Retinal pigment epithelial cell (primary cell): ENCODE results near the gene MIDN.

Source experiments
- DNase-seq: peaks from one replicate; pipeline ENCODE4 v3.0.0-alpha.2; 2010; ENCODE audit warnings: low read depth
- H3K4me3 ChIP-seq: 2 replicates; pipeline ENCODE4 v1.5.1; 2011; ENCODE audit warnings: mild to moderate bottlenecking, low read length, control low read depth, moderate library complexity
- TF ChIP-seq, protein P1 (sequence below): conservative IDR thresholded peaks from 2 replicates; pipeline ENCODE4 v1.5.1; 2011; ENCODE audit warnings: low read depth, low read length, control low read depth, inconsistent platforms

MIDN gene

DNA sequence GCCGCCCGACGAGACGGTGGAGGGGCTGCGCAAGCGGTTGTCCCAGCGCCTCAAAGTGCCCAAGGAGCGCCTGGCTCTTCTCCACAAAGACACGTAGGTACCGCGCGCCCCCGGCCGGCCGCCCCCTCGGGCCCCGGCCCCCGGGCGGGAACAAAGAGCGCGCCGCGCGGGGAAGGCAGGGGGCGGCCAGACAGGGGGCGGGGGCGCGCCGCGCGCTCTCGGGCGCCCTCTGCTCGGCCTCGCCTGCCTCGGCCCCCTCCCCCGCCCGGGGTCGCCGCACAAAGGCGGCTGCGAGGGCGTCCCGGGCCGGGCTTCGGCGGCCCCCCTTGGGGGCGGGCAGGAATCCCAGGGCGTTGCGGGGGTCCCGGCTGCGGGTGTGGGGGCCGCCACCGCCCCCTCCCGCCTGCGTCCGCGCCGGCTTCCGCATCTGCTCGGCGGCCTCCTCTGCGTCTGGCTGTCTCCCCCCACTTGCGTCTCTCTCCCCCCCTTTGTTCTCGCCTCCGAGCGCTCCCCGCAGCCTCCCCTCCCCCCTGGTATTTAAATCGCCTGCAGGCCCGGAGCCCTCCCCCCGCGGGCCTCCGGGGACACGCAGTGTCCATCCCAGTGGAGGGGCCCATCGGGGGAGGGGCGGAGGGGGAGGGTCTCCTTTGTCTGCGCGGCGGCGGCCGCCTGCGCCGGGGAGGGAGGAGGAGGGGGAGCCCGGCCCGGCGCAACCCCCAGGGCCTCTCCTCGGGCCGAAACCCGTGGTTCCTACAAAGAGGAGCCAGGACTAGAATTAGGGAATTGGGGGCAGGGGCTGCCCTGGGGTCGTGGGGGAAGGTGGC lies 2.3 kb downstream of the MIDN start:
- DNase-seq: no peak
- peak overlapping the region; percentile 79 for H3K4me3 ChIP-seq
- TF ChIP-seq, protein P1, sequence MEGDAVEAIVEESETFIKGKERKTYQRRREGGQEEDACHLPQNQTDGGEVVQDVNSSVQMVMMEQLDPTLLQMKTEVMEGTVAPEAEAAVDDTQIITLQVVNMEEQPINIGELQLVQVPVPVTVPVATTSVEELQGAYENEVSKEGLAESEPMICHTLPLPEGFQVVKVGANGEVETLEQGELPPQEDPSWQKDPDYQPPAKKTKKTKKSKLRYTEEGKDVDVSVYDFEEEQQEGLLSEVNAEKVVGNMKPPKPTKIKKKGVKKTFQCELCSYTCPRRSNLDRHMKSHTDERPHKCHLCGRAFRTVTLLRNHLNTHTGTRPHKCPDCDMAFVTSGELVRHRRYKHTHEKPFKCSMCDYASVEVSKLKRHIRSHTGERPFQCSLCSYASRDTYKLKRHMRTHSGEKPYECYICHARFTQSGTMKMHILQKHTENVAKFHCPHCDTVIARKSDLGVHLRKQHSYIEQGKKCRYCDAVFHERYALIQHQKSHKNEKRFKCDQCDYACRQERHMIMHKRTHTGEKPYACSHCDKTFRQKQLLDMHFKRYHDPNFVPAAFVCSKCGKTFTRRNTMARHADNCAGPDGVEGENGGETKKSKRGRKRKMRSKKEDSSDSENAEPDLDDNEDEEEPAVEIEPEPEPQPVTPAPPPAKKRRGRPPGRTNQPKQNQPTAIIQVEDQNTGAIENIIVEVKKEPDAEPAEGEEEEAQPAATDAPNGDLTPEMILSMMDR: no peak

DNA sequence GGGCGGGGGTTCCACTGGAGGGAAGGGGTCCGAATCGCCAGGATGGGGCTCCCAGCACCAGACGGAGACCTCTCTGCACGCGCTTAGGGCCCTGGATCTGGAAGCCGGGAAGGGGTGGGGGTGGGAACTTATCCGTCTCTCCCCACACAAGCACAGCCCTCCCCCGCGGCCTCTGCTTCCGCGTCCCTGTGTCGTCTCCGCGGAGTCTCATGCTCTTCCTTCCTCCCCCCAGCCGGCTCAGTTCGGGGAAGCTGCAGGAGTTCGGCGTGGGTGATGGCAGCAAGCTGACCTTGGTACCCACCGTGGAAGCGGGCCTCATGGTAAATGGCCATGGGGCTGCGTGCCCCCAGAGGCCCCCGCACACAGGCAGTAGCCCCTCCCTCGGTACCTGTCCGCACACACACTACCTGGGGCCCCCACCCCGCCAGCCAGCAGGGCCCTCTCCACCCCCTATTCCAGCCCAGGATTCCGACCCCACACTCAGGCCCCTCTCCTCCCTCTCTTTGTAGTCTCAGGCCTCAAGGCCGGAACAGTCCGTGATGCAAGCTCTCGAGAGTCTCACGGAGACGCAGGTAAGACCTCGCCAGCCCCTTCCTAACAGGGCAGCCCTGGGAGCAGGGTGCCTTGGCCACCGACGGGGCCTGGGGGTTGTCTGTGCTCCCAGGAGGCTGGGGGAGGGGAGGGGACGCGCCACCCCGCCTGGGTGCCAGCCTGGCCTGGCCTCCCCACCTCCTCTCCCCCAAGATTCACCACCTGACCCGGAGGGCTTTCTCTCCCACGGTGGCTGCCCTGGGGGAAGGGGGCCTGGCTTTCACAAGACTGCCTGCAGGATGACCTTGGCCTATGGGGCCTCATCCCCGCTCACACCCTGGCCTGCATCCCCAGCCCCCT lies 3.2 kb downstream of the MIDN start:
- no peak for DNase-seq
- H3K4me3 ChIP-seq: peak overlapping the region; percentile 79
- TF ChIP-seq, protein P1: no peak

DNA sequence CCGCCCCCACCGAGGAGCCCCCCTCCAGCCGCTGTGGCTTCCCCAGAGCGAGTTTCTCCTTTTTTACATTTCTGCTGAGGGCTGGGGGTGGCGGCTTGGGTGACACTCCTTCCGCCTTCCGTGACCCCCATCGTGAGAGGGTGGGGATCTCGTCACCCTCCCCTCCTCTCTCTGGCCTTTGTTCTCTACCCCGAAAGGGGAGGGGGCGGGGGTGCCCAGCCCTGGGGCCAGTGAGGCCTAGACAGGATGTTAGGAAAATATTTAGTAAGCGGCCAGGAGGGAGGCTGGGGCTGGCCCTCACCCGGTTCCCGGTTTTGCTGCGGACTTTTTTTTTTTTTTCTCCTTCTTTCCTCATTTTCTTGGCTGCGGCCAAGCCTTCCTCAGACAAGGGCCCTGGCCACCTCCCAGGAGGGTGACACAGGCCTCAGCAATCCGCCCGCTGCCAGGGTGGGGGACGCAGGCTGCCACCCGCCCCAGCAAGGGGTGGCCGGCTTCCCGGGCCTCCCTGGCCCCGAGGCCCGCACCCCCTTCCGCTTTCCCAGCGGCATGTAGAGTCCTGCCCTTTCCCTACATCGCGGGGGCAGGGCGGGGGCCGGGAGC lies 3.9 kb downstream of the MIDN start:
- TF ChIP-seq, protein P1: no peak
- DNase-seq: peak; percentile 73
- peak overlapping the region; percentile 79 for H3K4me3 ChIP-seq

DNA sequence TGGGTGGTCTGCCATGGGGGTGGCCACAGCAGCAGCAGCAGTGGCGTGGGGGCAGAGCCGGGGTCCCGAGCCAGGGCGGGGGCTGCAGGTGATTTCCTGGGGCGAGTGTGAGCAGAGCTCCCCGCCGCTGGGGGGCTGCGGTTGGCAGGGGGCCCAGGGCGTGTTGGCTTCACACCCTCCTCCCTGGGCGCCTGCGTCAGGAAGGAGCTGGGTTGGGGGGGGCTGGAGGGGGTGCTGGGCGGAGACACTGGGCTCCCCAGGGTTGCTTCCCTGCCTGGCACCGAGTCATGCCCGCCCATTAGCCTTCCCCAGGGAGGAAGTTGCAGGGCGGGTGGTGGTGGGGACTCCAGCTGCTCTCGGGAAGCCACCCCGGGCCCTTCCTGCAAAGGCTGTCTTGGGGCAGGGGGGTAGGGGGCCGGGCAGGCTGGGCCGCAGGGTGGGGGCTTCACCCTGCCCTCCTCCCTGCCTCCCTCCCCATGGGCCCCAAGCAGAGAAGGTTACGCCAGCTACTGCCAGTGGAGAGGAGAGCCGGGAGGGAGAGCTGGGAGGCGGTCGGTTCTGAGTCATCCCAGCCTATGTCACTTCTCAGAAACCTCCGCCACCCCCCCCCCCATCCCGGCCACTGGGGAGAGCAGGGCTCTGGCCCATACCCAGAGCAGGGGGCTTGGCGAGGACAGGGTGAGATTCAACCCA lies 4.6 kb downstream of the MIDN start:
- TF ChIP-seq, protein P1: peak; percentile 11
- DNase-seq: peak; percentile 80
- H3K4me3 ChIP-seq: peak overlapping the region; percentile 79

DNA sequence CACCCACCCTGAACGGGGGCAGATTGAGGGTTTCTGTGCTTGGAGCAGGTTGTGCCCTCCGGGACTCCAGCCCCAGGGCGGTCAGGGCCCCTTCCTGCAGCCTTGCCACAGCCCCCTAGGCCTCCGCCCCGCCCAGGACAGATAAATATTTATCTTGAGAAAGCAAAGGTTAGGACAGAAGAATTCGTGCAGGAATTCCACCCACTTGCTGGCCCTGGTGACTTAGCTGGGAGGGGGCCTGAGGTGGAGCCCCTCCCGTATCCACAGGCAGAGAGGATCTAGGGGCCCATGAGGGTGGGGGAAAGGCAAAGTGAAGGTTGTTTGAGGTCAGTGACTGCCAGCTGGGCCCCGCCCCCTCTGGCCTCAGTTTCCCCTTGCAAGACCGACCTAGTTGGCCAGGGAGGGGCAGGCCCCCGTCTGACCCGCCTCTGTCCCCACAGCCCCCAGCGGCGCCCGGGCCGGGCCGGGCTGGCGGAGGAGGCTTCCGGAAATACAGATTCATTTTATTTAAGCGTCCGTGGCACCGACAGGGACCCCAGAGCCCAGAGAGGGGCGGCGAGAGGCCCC lies 5.2 kb downstream of the MIDN start:
- TF ChIP-seq, protein P1: no peak
- DNase-seq: no peak
- peak overlapping the region; percentile 79 for H3K4me3 ChIP-seq

DNA sequence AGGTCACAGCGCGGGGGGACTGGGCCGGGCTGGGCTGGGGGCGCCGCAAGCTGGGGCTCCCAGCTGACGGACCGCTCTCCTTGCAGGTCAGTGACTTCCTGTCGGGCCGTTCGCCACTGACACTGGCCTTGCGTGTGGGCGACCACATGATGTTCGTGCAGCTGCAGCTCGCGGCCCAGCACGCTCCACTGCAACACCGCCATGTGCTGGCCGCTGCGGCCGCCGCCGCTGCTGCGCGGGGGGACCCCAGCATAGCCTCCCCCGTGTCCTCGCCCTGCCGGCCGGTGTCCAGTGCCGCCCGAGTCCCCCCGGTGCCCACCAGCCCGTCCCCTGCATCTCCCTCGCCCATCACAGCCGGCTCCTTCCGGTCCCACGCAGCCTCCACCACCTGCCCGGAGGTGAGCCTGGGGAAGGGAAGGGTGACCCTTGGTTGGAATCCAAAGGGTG lies 5.7 kb downstream of the MIDN start:
- no peak for DNase-seq
- TF ChIP-seq, protein P1: no peak
- H3K4me3 ChIP-seq: no peak overlapping the region
